Measurements from ENCODE around the gene NUMA1. TPM values are rescaled to one million over a fixed set of nuclear protein-coding genes. Genes with fewer than 3 reads are reported as not detected.

NUMA1 gene
- polyA plus RNA-seq, 3 donors = 79.0 to 132 (median 90.3) TPM

- 55 to 75% (median 63%) methylated on average over 3 of the region's 3 CpGs for WGBS, 3 donors
- H3K27ac ChIP-seq (ENCODE audit: low read depth, low read length) = no peak overlapping the region
Observed at GRCh38 chr11:72072348-72072747, 8.0 kb downstream of the NUMA1 start.

- WGBS, 3 donors = 94 to 96% (median 95%) methylated on average over 7 of the region's 7 CpGs
Observed at GRCh38 chr11:72070491-72070890, 9.9 kb downstream of the NUMA1 start.

GRCh38 chr11:72069787-72070251 is 10.5 kb downstream of the NUMA1 start:
- H3K27ac ChIP-seq (ENCODE audit: low read depth, low read length) = peak overlapping the region; percentile 81
- 0 to 13% (median 3%) methylated on average over 2 of the region's 2 CpGs for WGBS, 3 donors

More at GRCh38 chr11:72070491-72070890, 9.9 kb downstream of the NUMA1 start:
- H3K27ac ChIP-seq (ENCODE audit: low read depth, low read length) = peak overlapping the region; percentile 81

GRCh38 chr11:72069200-72069599 is 11.1 kb downstream of the NUMA1 start:
- H3K27ac ChIP-seq (ENCODE audit: low read depth, low read length) = peak overlapping the region; percentile 81

- H3K27ac ChIP-seq (ENCODE audit: low read depth, low read length) = no peak overlapping the region
Observed at GRCh38 chr11:72067676-72068075, 12.7 kb downstream of the NUMA1 start.

GRCh38 chr11:72067266-72067665 is 13.1 kb downstream of the NUMA1 start:
- no peak overlapping the region for H3K27ac ChIP-seq (ENCODE audit: low read depth, low read length)

GRCh38 chr11:72066855-72067254 is 13.5 kb downstream of the NUMA1 start:
- H3K27ac ChIP-seq (ENCODE audit: low read depth, low read length) = no peak overlapping the region

GRCh38 chr11:72061739-72062396 is 18.5 kb downstream of the NUMA1 start:
- no peak overlapping the region for H3K27ac ChIP-seq (ENCODE audit: low read depth, low read length)
- WGBS, 3 donors = 72 to 90% (median 75%) methylated on average over 5 of the region's 5 CpGs

- 86 to 90% (median 88%) methylated on average over 3 of the region's 3 CpGs for WGBS, 3 donors
- no peak overlapping the region for H3K27ac ChIP-seq (ENCODE audit: low read depth, low read length)
Observed at GRCh38 chr11:72058416-72059034, 21.8 kb downstream of the NUMA1 start.

- no peak overlapping the region for H3K27ac ChIP-seq (ENCODE audit: low read depth, low read length)
- WGBS, 3 donors = 39 to 84% (median 81%) methylated on average over 3 of the region's 3 CpGs
Observed at GRCh38 chr11:72048766-72049460, 31.4 kb downstream of the NUMA1 start.

- no peak overlapping the region for H3K27ac ChIP-seq (ENCODE audit: low read depth, low read length)
- WGBS, 3 donors = 54 to 68% (median 57%) methylated on average over 5 of the region's 5 CpGs
Observed at GRCh38 chr11:72045849-72046248, 34.5 kb downstream of the NUMA1 start.

- peak overlapping the region; percentile 70 for H3K27ac ChIP-seq (ENCODE audit: low read depth, low read length)
- whole genome bisulfite sequencing, 3 donors = 7 to 20% (median 18%) methylated on average over 5 of the region's 5 CpGs
Observed at GRCh38 chr11:72042064-72042745, 38.1 kb downstream of the NUMA1 start.

- 0 to 2% (median 1%) methylated on average over 23 of the region's 23 CpGs for WGBS, 3 donors
- H3K27ac ChIP-seq (ENCODE audit: low read depth, low read length) = peak overlapping the region; percentile 70
Observed at GRCh38 chr11:72041364-72042063, 38.8 kb downstream of the NUMA1 start.

GRCh38 chr11:72040491-72041363 is 39.6 kb downstream of the NUMA1 start:
- 0 to 1% (median 1%) methylated on average over 21 to 23 of the region's 23 CpGs for WGBS, 3 donors
- peak overlapping the region; percentile 2 for H3K27ac ChIP-seq (ENCODE audit: low read depth, low read length)

- 5 to 12% (median 5%) methylated on average over 6 of the region's 6 CpGs for WGBS, 3 donors
Observed at GRCh38 chr11:72039856-72040401, 40.4 kb downstream of the NUMA1 start.

GRCh38 chr11:72039031-72039855 is 41.1 kb downstream of the NUMA1 start:
- no peak overlapping the region for H3K27ac ChIP-seq (ENCODE audit: low read depth, low read length)
- WGBS, 3 donors = 5 to 28% (median 24%) methylated on average over 5 of the region's 5 CpGs

More at GRCh38 chr11:72039856-72040401, 40.4 kb downstream of the NUMA1 start:
- no peak overlapping the region for H3K27ac ChIP-seq (ENCODE audit: low read depth, low read length)

GRCh38 chr11:72038491-72038890 is 41.9 kb downstream of the NUMA1 start:
- no peak overlapping the region for H3K27ac ChIP-seq (ENCODE audit: low read depth, low read length)
- 11 to 23% (median 21%) methylated on average over 2 of the region's 2 CpGs for WGBS, 3 donors

Measured in adipose tissue (tissue), 3 donors.